HepG2 (cell line): ENCODE measurements around the gene HARS2. TPM values are rescaled to one million over a fixed set of nuclear protein-coding genes. Genes with fewer than 3 reads are reported as not detected.

Source experiments
- ATF1 ChIP-seq: IDR thresholded peaks from 2 replicates; pipeline ENCODE4 v1.6.1; 2016; ENCODE audit warnings: mild to moderate bottlenecking, control low read depth
- CENPT ChIP-seq: sonication (generic); formaldehyde crosslinking; IDR thresholded peaks from 2 replicates; pipeline ENCODE4 v1.8.0; 2022; ENCODE audit warnings: low read depth, mild to moderate bottlenecking, moderate library complexity, missing genetic modification reagents
- ERF ChIP-seq: IDR thresholded peaks from 2 replicates; pipeline ENCODE4 v1.6.1; 2018; ENCODE audit warnings: missing biosample characterization, missing genetic modification reagents
- JUNB ChIP-seq: sonication (generic); formaldehyde crosslinking; IDR thresholded peaks from 2 replicates; pipeline ENCODE4 v1.8.0; 2022; ENCODE audit warnings: missing genetic modification reagents, mild to moderate bottlenecking, borderline replicate concordance
- KLF6 ChIP-seq: IDR thresholded peaks from 2 replicates; pipeline ENCODE4 v1.8.0; 2016; ENCODE audit warnings: missing biosample characterization, missing genetic modification reagents
- MLX ChIP-seq: IDR thresholded peaks from 2 replicates; pipeline ENCODE4 v1.6.1; 2016
- NFE2L1 ChIP-seq: sonication (generic); formaldehyde crosslinking; IDR thresholded peaks from 2 replicates; pipeline ENCODE4 v1.4.0; 2020; ENCODE audit warnings: missing genetic modification reagents, mild to moderate bottlenecking, borderline replicate concordance
- PAF1 ChIP-seq: IDR thresholded peaks from 2 replicates; pipeline ENCODE4 v1.6.1; 2016; ENCODE audit warnings: missing genetic modification reagents, missing compliant biosample characterization
- TBP ChIP-seq: sonication (generic); formaldehyde crosslinking; IDR thresholded peaks from 2 replicates; pipeline ENCODE4 v1.5.0; 2020; ENCODE audit warnings: missing genetic modification reagents
- TSC22D2 ChIP-seq: sonication (generic); formaldehyde crosslinking; IDR thresholded peaks from 2 replicates; pipeline ENCODE4 v1.5.1; 2020; ENCODE audit warnings: missing genetic modification reagents, mild to moderate bottlenecking, borderline replicate concordance
- ZNF17 ChIP-seq: sonication (generic); formaldehyde crosslinking; IDR thresholded peaks from 2 replicates; pipeline ENCODE4 v1.5.0; 2020; ENCODE audit warnings: mild to moderate bottlenecking, missing genetic modification reagents
- ZNF3 ChIP-seq: IDR thresholded peaks from 2 replicates; pipeline ENCODE4 v1.7.0; 2017; ENCODE audit warnings: inconsistent platforms
- ZNF414 ChIP-seq: sonication (generic); formaldehyde crosslinking; IDR thresholded peaks from 2 replicates; pipeline ENCODE4 v1.5.0; 2020; ENCODE audit warnings: missing genetic modification reagents
- ZNF619 ChIP-seq: sonication (generic); formaldehyde crosslinking; IDR thresholded peaks from 2 replicates; pipeline ENCODE4 v1.4.0; 2020; ENCODE audit warnings: mild to moderate bottlenecking, missing genetic modification reagents
- ZNF770 ChIP-seq: sonication (generic); formaldehyde crosslinking; IDR thresholded peaks from 2 replicates; pipeline ENCODE4 v1.5.0; 2020; ENCODE audit warnings: mild to moderate bottlenecking, missing genetic modification reagents
- ZNF879 ChIP-seq: sonication (generic); formaldehyde crosslinking; IDR thresholded peaks from 2 replicates; pipeline ENCODE4 v1.8.1; 2023; ENCODE audit warnings: missing genetic modification reagents
- polyA plus RNA-seq, 8 experiments: library from polyadenylated mRNA; depleted of rRNA in 3 of 8; stranded (reverse) in 7 of 8; unstranded in 1 of 8; fragments of >200 nt; fragmentation: Illumina TruSeq in 4 of 8; extraction: Trizol in 4 of 8; gene quantifications; 2 replicates each; pipeline versions ENCODE4 v1.2.1 to v1.2.3, GENCODE V29; 2011 to 2016; ENCODE audit warnings: low read depth in 4 of 8, missing spikeins in 1 of 8, mixed read lengths in 1 of 8; ENCODE audit not compliant: insufficient read depth in 1 of 8
- total RNA-seq, 5 experiments: library from RNA; depleted of rRNA; stranded (reverse); fragments of >200 nt; fragmentation: Illumina TruSeq; extraction: Trizol; gene quantifications; 2 replicates each; pipeline ENCODE4 v1.2.3, GENCODE V29; 2016; ENCODE audit warnings: low read depth in 1 of 5
- TF ChIP-seq, protein P1 (sequence below): sonication (generic); formaldehyde crosslinking; IDR thresholded peaks from 2 replicates; pipeline ENCODE4 v1.4.0; 2020; ENCODE audit warnings: mild to moderate bottlenecking, missing genetic modification reagents

HARS2 gene
- total and polyA plus RNA-seq, 2 of the 13 experiments (the other 11 are each of a cell fraction or from before 2014, with no cell fraction given) = 17.9 to 25.8 TPM

GRCh38 chr5:140700177-140701144, 9.2 kb downstream of the HARS2 start, which contains the start of gene ZMAT2 (continued):
- TF ChIP-seq, protein P1, sequence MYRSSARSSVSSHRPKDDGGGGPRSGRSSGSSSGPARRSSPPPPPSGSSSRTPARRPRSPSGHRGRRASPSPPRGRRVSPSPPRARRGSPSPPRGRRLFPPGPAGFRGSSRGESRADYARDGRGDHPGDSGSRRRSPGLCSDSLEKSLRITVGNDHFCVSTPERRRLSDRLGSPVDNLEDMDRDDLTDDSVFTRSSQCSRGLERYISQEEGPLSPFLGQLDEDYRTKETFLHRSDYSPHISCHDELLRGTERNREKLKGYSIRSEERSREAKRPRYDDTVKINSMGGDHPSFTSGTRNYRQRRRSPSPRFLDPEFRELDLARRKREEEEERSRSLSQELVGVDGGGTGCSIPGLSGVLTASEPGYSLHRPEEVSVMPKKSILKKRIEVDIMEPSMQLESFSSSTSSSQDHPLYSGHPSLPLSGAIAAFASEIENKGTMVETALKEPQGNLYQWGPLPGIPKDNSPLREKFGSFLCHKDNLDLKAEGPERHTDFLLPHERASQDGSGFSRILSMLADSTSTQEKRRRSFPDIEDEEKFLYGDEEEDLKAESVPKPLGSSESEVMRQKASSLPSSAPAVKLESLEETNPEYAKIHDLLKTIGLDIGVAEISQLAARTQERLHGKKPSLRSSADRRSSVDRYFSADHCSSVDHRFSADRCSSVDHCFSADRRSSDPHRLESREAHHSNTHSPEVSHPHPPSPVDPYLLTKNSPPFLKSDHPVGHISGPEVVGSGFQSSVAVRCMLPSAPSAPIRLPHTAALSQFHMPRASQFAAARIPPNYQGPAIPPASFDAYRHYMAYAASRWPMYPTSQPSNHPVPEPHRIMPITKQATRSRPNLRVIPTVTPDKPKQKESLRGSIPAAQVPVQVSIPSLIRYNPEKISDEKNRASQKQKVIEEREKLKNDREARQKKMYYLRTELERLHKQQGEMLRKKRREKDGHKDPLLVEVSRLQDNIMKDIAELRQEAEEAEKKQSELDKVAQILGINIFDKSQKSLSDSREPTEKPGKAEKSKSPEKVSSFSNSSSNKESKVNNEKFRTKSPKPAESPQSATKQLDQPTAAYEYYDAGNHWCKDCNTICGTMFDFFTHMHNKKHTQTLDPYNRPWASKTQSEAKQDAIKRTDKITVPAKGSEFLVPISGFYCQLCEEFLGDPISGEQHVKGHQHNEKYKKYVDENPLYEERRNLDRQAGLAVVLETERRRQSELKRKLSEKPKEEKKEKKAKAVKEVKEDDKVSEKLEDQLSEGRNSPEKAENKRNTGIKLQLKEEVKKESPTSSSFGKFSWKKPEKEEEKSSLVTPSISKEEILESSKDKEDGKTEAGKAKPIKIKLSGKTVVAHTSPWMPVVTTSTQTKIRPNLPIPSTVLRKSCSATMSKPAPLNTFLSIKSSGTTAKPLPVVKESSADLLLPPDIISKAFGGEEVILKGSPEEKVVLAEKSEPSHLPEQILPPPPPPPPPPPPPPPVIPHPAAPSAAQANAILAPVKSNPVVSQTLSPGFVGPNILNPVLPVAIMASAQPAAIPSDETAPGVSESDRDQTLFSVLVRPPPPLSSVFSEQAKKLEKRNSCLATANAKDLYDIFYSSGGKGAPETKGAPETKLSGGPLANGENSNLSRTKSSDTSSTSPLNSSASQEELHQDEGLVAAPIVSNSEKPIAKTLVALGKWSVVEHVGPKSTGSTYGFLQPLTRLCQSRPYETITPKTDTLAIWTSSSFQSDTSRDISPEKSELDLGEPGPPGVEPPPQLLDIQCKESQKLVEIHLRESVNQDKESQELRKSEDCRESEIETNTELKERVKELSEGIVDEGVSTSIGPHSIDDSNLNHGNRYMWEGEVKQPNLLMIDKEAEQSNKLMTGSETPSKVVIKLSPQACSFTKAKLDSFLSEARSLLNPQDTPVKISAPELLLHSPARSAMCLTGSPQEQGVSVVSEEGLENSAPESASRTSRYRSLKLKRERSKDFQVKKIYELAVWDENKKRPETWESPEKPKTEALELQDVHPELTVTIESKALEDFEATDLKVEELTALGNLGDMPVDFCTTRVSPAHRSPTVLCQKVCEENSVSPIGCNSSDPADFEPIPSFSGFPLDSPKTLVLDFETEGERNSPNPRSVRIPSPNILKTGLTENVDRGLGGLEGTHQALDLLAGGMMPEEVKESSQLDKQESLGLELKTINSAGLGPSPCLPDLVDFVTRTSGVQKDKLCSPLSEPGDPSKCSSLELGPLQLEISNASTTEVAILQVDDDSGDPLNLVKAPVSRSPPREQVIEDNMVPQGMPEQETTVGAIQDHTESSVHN = no peak
- no peak for TF ChIP-seq ZNF770 (CRISPR knock-in tag)
- no peak for TF ChIP-seq PAF1 (CRISPR knock-in tag)
- peak; percentile 46; the same call in 1 of the 2 replicates for TF ChIP-seq TSC22D2 (CRISPR knock-in tag)
- TF ChIP-seq ZNF879 (CRISPR knock-in tag) = no peak
- peak; percentile 91 for TF ChIP-seq ERF (CRISPR knock-in tag)
- no peak for TF ChIP-seq CENPT (CRISPR knock-in tag)
- TF ChIP-seq TBP = no peak
- TF ChIP-seq ZNF619 (CRISPR knock-in tag) = peak; percentile 49; the same call in 1 of the 2 replicates
- no peak for TF ChIP-seq ZNF3
- peak; percentile 81 for TF ChIP-seq ATF1 (CRISPR knock-in tag)
- peak; percentile 55; the same call in 1 of the 2 replicates for TF ChIP-seq KLF6 (CRISPR knock-in tag)
- TF ChIP-seq ZNF17 (CRISPR knock-in tag) = no peak
- TF ChIP-seq JUNB (CRISPR knock-in tag) = no peak
- TF ChIP-seq ZNF414 (CRISPR knock-in tag) = no peak
- no peak for TF ChIP-seq NFE2L1 (CRISPR knock-in tag)
- TF ChIP-seq MLX (CRISPR knock-in tag) = peak; percentile 24; the same call in 1 of the 2 replicates
